ENCODE measurements around the gene ZBTB3. TPM values are rescaled to one million over a fixed set of nuclear protein-coding genes. Genes with fewer than 3 reads are reported as not detected.

The ZBTB3 gene
- total and polyA plus RNA-seq, 2 of the 13 experiments (the other 11 are each of a cell fraction or from before 2014, with no cell fraction given) = 3.4 to 5.2 TPM

DNA sequence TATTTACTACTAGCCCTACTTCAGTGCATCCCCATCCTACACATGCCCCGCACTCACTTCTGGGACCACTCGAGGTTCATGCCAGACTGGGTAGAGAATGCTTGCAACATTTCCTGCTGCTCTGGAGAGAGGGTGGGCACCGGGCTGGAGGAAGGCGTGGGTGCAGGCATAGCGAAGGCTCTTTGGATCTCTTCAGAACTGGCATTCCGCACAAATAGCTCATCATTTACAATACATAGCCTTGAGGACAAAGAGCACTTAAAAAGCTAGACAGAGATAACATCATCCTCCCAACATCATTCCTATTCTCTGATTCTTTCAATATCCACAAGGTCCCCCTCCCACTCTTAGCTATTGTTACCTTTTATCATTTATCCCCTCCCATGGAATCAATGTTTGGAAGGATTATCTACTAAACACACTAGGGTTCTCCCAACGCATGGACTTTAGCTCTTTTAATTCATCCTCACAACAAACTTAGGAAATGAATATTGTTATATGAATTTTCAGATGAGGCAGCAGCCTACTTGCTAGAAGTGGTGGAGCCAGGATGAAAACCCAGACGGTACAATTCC lies 40.3 kb upstream of the ZBTB3 start (continued):
- no peak for TF ChIP-seq ZFYVE20 (CRISPR knock-in tag; IDR thresholded peaks at IDR 0.05; ENCODE audit: borderline replicate concordance, low read depth)
- no peak for TF ChIP-seq GTF2F1 (IDR thresholded peaks at IDR 0.05; ENCODE audit: low read length)
- TF ChIP-seq AHR (CRISPR knock-in tag; IDR thresholded peaks at IDR 0.05) = no peak
- no peak for TF ChIP-seq RBAK (CRISPR knock-in tag; IDR thresholded peaks at IDR 0.05)
- no peak for TF ChIP-seq GMEB1 (CRISPR knock-in tag; IDR thresholded peaks at IDR 0.05; ENCODE audit: borderline replicate concordance)
- TF ChIP-seq MTF2 (CRISPR knock-in tag; IDR thresholded peaks at IDR 0.05; ENCODE audit: borderline replicate concordance) = no peak
- TF ChIP-seq ATF7-NPFF (CRISPR knock-in tag; IDR thresholded peaks at IDR 0.05; ENCODE audit: low read depth) = no peak
- TF ChIP-seq ZEB1 (IDR thresholded peaks at IDR 0.05; ENCODE audit: insufficient replicate concordance, low read depth) = no peak
- TF ChIP-seq CREM (IDR thresholded peaks at IDR 0.05) = no peak
- TF ChIP-seq CREM (CRISPR knock-in tag; IDR thresholded peaks at IDR 0.05) = no peak

DNA sequence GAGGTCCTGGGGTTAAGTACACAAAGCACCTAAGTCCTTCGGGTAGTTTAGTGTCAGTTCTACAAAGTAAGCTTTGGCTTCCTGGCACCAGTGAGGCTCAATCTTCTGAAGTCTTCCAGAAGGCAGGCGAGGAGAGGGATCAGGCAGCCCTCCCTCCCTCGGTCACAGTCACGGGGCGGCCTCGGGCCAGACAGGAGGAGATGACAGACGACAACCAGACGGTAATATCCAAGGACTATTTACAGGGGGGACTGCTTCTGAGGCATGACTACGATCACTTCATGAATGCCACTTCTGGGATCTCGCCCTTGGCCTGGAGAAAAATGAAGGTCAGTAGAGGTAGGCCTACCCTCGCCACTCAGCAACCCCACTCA lies 38.2 kb upstream of the ZBTB3 start:
- H4K20me1 ChIP-seq (ENCODE audit: insufficient read depth, low read length) = no peaks in the 10 kb centered on the region
- H3K4me1 ChIP-seq (ENCODE audit: insufficient read depth, low read length) = peaks cover 43% of the 10 kb centered on the region
- H3K27ac ChIP-seq (ENCODE audit: extremely low read length, insufficient read depth, low read length) = peak overlapping the region; percentile 63
- 54% methylated on average over 10 of the region's 11 CpGs for WGBS (ENCODE audit: low lambda C conversion rate)
- TF ChIP-seq NCOA1 (CRISPR knock-in tag; IDR thresholded peaks at IDR 0.05) (0 out of 2 replicates have a peak, but pooled peaks have one; percentile 21), ZNF674 (CRISPR knock-in tag; IDR thresholded peaks at IDR 0.05; ENCODE audit: low read depth) (peak; percentile 20; the same call in 1 of the 2 replicates), KIAA2018 (CRISPR knock-in tag; IDR thresholded peaks at IDR 0.05; ENCODE audit: borderline replicate concordance) (0 out of 2 replicates have a peak, but pooled peaks have one; percentile 56), ZNF776 (CRISPR knock-in tag; IDR thresholded peaks at IDR 0.05) (no peak)
- peaks cover 34% of the 10 kb centered on the region for H3K79me2 ChIP-seq (ENCODE audit: insufficient read depth, low read length)
- FAIRE-seq = no peak
- peak overlapping the region; percentile 91 for H3K9ac ChIP-seq (ENCODE audit: insufficient read depth, low read depth, low read length)
- peak overlapping the region; percentile 85 for H3K4me2 ChIP-seq (ENCODE audit: low read depth, low read length)
- no peak; the same call in 2 of the 3 replicates for ATAC-seq
- H3K9me3 ChIP-seq (ENCODE audit: low read length) = no peaks in the 10 kb centered on the region
- no peaks in the 10 kb centered on the region; a peak in 1 of 5 replicates for H3K27me3 ChIP-seq (ENCODE audit: control insufficient read depth in 1 of 2, insufficient read depth in 2 of 2, low read length in 2 of 2)
- no TSS peak for BruUV-seq (replicated peaks)
- ChIA-PET POLR2A (interaction anchor here (0.6 to 9.1 kb wide), 7 partner anchors 12 to 64 kb away, joined by 3 to 201 read pairs (median 5); partner anchors contain the start of genes STX5, WDR74 and ZBTB3), CTCF (ENCODE audit: low intra/inter-chr PET ratio, low total read pairs) (no interaction called here)
- H3K4me3 ChIP-seq (replicated peaks in 1 of 3; ENCODE audit: insufficient read depth in 1 of 3, low read depth in 2 of 3, low read length in 3 of 3) = peak overlapping the region; percentile 11 to 92 (median 66); a peak in 4 of 6 replicates
- DNase-seq (ENCODE audit: low spot score) = no peak
- intact Hi-C loops (cut with micrococcal nuclease; ENCODE audit: unreplicated experiment) (no loop called here), in situ Hi-C loops (cut with HindIII; ENCODE audit: extremely low pct_ligation_motif_present, low pct_unique_long_range_greater_than_20kb) (no loop called here)
- peaks cover 29 to 59% of the 10 kb centered on the region in 2 experiments for H3K36me3 ChIP-seq (replicated peaks in 1 of 2; ENCODE audit: control insufficient read depth in 1 of 2, insufficient read depth in 2 of 2, low read length in 2 of 2)
- no peak overlapping the region for H2AFZ ChIP-seq (ENCODE audit: low read length)
